H9 (cell line): Measurements from ENCODE around the gene HGF. TPM values are rescaled to one million over a fixed set of nuclear protein-coding genes. Genes with fewer than 3 reads are reported as not detected.

Experiments
- DNase-seq: peaks from one replicate; pipeline ENCODE4 v3.0.0-alpha.2; 2017
- H2AFZ ChIP-seq: one replicate; pipeline ENCODE4 v1.6.1; 2013; ENCODE audit warnings: mild to moderate bottlenecking, low read length, control low read depth, moderate library complexity
- H2AK5ac ChIP-seq: 2 replicates; pipeline ENCODE4 v1.6.1; 2013; ENCODE audit warnings: low read length, control low read depth, mixed read lengths; ENCODE audit not compliant: insufficient read length
- H2BK120ac ChIP-seq: one replicate; pipeline ENCODE4 v1.6.1; 2013; ENCODE audit warnings: low read depth, mild to moderate bottlenecking, low read length, control low read depth, inconsistent platforms; ENCODE audit not compliant: poor library complexity, severe bottlenecking
- H2BK12ac ChIP-seq: 2 replicates; pipeline ENCODE4 v1.6.1; 2013; ENCODE audit warnings: low read length, control low read depth, mixed read lengths, low read depth; ENCODE audit not compliant: insufficient read length
- H2BK15ac ChIP-seq: 2 replicates; pipeline ENCODE4 v1.6.1; 2013; ENCODE audit warnings: low read depth, low read length, control low read depth
- H2BK20ac ChIP-seq: one replicate; pipeline ENCODE4 v1.6.1; 2013; ENCODE audit warnings: low read depth, mild to moderate bottlenecking, low read length, control low read depth, inconsistent platforms; ENCODE audit not compliant: poor library complexity, severe bottlenecking
- H2BK5ac ChIP-seq: 2 replicates; pipeline ENCODE4 v1.6.1; 2013; ENCODE audit warnings: low read length, control low read depth, mixed read lengths; ENCODE audit not compliant: insufficient read length
- H3K14ac ChIP-seq: 2 replicates; pipeline ENCODE4 v1.6.1; 2013; ENCODE audit warnings: low read length, control low read depth; ENCODE audit not compliant: insufficient read depth
- H3K18ac ChIP-seq: 2 replicates; pipeline ENCODE4 v1.6.1; 2013; ENCODE audit warnings: low read depth, mild to moderate bottlenecking, mixed read lengths, low read length, control low read depth; ENCODE audit not compliant: insufficient read length
- H3K23ac ChIP-seq: 2 replicates; pipeline ENCODE4 v1.6.1; 2013; ENCODE audit warnings: low read length, control low read depth, mixed read lengths, low read depth; ENCODE audit not compliant: insufficient read length
- H3K23me2 ChIP-seq: 2 replicates; pipeline ENCODE4 v1.6.1; 2013; ENCODE audit warnings: low read depth, mild to moderate bottlenecking, mixed read lengths, low read length, control low read depth; ENCODE audit not compliant: insufficient read length, poor library complexity, severe bottlenecking
- H3K27ac ChIP-seq: 2 replicates; pipeline ENCODE4 v1.5.1; 2013; ENCODE audit warnings: low read length, control low read depth, mixed read lengths, low read depth; ENCODE audit not compliant: insufficient read length
- H3K27me3 ChIP-seq: 2 replicates; pipeline ENCODE4 v1.6.1; 2013; ENCODE audit warnings: low read length, control low read depth, inconsistent platforms; ENCODE audit not compliant: insufficient read depth
- H3K4ac ChIP-seq: 2 replicates; pipeline ENCODE4 v1.6.1; 2013; ENCODE audit warnings: low read depth, mild to moderate bottlenecking, control low read depth, inconsistent platforms, low read length, moderate library complexity
- H3K4me1 ChIP-seq: 2 replicates; pipeline ENCODE4 v1.6.1; 2013; ENCODE audit warnings: low read length, control low read depth, inconsistent platforms; ENCODE audit not compliant: insufficient read depth
- H3K4me2 ChIP-seq: 2 replicates; pipeline ENCODE4 v1.6.1; 2013; ENCODE audit warnings: low read length, control low read depth, mixed read lengths; ENCODE audit not compliant: insufficient read length, insufficient read depth
- H3K56ac ChIP-seq: 2 replicates; pipeline ENCODE4 v1.6.1; 2013; ENCODE audit warnings: low read depth, mild to moderate bottlenecking, mixed read lengths, low read length, control low read depth; ENCODE audit not compliant: insufficient read length
- H3K79me1 ChIP-seq: 2 replicates; pipeline ENCODE4 v1.6.1; 2013; ENCODE audit warnings: low read depth, mild to moderate bottlenecking, moderate library complexity, low read length, control low read depth, inconsistent platforms; ENCODE audit not compliant: insufficient read depth, poor library complexity, severe bottlenecking
- H3K79me2 ChIP-seq: 2 replicates; pipeline ENCODE4 v1.6.1; 2013; ENCODE audit warnings: low read length, control low read depth, inconsistent platforms; ENCODE audit not compliant: insufficient read depth
- H3K9ac ChIP-seq: 2 replicates; pipeline ENCODE4 v1.6.1; 2013; ENCODE audit warnings: low read length, control low read depth, mixed read lengths; ENCODE audit not compliant: insufficient read length; ENCODE audit errors: extremely low read depth
- H3K9me3 ChIP-seq: one replicate; pipeline ENCODE4 v1.6.1; 2013; ENCODE audit warnings: low read depth, low read length, inconsistent platforms; ENCODE audit not compliant: control insufficient read depth
- H3T11ph ChIP-seq: one replicate; pipeline ENCODE4 v1.6.1; 2013; ENCODE audit warnings: mild to moderate bottlenecking, low read length, control low read depth, inconsistent platforms
- H4K20me1 ChIP-seq: one replicate; pipeline ENCODE4 v1.6.1; 2013; ENCODE audit not compliant: control insufficient read depth, insufficient read length, insufficient read depth
- H4K5ac ChIP-seq: 2 replicates; pipeline ENCODE4 v1.6.1; 2013; ENCODE audit warnings: low read depth, mild to moderate bottlenecking, mixed read lengths, low read length, control low read depth; ENCODE audit not compliant: insufficient read length
- H4K8ac ChIP-seq: replicated peaks from 2 replicates; pipeline ENCODE4 v1.6.1; 2013; ENCODE audit warnings: low read length, control low read depth, mixed read lengths, low read depth; ENCODE audit not compliant: insufficient read length
- H4K91ac ChIP-seq: 2 replicates; pipeline ENCODE4 v1.6.1; 2013; ENCODE audit warnings: low read depth, mild to moderate bottlenecking, moderate library complexity, mixed read lengths, low read length, control low read depth; ENCODE audit not compliant: insufficient read length
- H3K27ac Mint-ChIP-seq, 3 experiments: 2 replicates in 2 of 3; 3 replicates in 1 of 3; pipeline ENCODE4 v1.8.0; 2020 to 2021; ENCODE audit warnings: mixed read lengths in 3 of 3, mild to moderate bottlenecking in 1 of 3, moderate library complexity in 1 of 3
- H3K27me3 Mint-ChIP-seq: 2 replicates; pipeline ENCODE4 v1.8.0; 2021; ENCODE audit warnings: low read depth, mild to moderate bottlenecking, moderate library complexity, mixed read lengths
- H3K36me3 Mint-ChIP-seq, 3 experiments: 2 replicates in 2 of 3; 3 replicates in 1 of 3; pipeline ENCODE4 v1.8.0; 2020 to 2021; ENCODE audit warnings: low read depth in 3 of 3, mixed read lengths in 3 of 3; ENCODE audit not compliant: insufficient read depth in 1 of 3
- H3K4me1 Mint-ChIP-seq, 2 experiments: 2 replicates each; pipeline ENCODE4 v1.8.0; 2020; ENCODE audit warnings: mixed read lengths in 2 of 2
- H3K4me3 Mint-ChIP-seq, 2 experiments: 2 replicates in 1 of 2; 3 replicates in 1 of 2; pipeline ENCODE4 v1.8.0; 2020 to 2021; ENCODE audit warnings: mild to moderate bottlenecking in 2 of 2, mixed read lengths in 2 of 2, moderate library complexity in 1 of 2
- H3K9me3 Mint-ChIP-seq, 2 experiments: 2 replicates in 1 of 2; 3 replicates in 1 of 2; pipeline ENCODE4 v1.8.0; 2020; ENCODE audit warnings: mild to moderate bottlenecking in 2 of 2, mixed read lengths in 2 of 2, moderate library complexity in 1 of 2
- WGBS: extraction: QIAGEN DNeasy Blood & Tissue Kit; methylation state at CpG from one replicate; pipeline ENCODE4 v1.1.7; 2013; ENCODE audit warnings: missing lambda C conversion rate, low lambda C conversion rate, mixed read lengths; ENCODE audit not compliant: insufficient read length; ENCODE audit errors: extremely low coverage; 5-methylcytosine and 5-hydroxymethylcytosine counted together
- total RNA-seq: library from RNA; stranded (reverse); gene quantifications from 2 replicates; pipeline ENCODE4 v1.2.1, GENCODE V29; 2021
- TF ChIP-seq, protein P1 (sequence below): fragments of 200-600 bp; sonication (generic); conservative IDR thresholded peaks from 3 replicates; pipeline ENCODE4 v1.8.0; 2021; ENCODE audit warnings: antibody characterized with exemption, mild to moderate bottlenecking

Gene HGF
- total RNA-seq, 1 experiment from 2014 or later, result 0.15 TPM

- Histone ChIP-seq H3K79me1 (no peaks in the 10 kb centered on the region), H3T11ph (no peak overlapping the region), H2BK15ac (no peak overlapping the region), H3K56ac (no peak overlapping the region), H3K4me2 (no peak overlapping the region), H3K18ac (no peak overlapping the region), H4K5ac (no peak overlapping the region), H2BK120ac (no peak overlapping the region), H3K27ac (no peak overlapping the region), H3K79me2 (no peaks in the 10 kb centered on the region), H2AFZ (no peak overlapping the region), H3K27me3 (no peaks in the 10 kb centered on the region), H3K4ac (no peak overlapping the region), H2BK20ac (no peak overlapping the region), H2BK5ac (no peak overlapping the region), H3K9me3 (no peaks in the 10 kb centered on the region), H2BK12ac (no peak overlapping the region), H3K4me1 (no peaks in the 10 kb centered on the region), H4K91ac (no peak overlapping the region), H2AK5ac (no peak overlapping the region), H4K20me1 (no peaks in the 10 kb centered on the region), H3K23me2 (no peaks in the 10 kb centered on the region), H3K14ac (no peak overlapping the region), H4K8ac (no peak overlapping the region), H3K23ac (no peak overlapping the region), H3K9ac (no peak overlapping the region)
- Mint-ChIP-seq H3K4me1 (peaks cover 4% of the 10 kb centered on the region in 2 experiments; a peak in 3 of 4 replicates), H3K27me3 (no peaks in the 10 kb centered on the region), H3K27ac (no peak overlapping the region), H3K9me3 (no peaks in the 10 kb centered on the region), H3K4me3 (no peak overlapping the region), H3K36me3 (no peaks in the 10 kb centered on the region)
- DNase-seq, result no peak
- TF ChIP-seq, protein P1, sequence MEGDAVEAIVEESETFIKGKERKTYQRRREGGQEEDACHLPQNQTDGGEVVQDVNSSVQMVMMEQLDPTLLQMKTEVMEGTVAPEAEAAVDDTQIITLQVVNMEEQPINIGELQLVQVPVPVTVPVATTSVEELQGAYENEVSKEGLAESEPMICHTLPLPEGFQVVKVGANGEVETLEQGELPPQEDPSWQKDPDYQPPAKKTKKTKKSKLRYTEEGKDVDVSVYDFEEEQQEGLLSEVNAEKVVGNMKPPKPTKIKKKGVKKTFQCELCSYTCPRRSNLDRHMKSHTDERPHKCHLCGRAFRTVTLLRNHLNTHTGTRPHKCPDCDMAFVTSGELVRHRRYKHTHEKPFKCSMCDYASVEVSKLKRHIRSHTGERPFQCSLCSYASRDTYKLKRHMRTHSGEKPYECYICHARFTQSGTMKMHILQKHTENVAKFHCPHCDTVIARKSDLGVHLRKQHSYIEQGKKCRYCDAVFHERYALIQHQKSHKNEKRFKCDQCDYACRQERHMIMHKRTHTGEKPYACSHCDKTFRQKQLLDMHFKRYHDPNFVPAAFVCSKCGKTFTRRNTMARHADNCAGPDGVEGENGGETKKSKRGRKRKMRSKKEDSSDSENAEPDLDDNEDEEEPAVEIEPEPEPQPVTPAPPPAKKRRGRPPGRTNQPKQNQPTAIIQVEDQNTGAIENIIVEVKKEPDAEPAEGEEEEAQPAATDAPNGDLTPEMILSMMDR, result no peak
- no CpG with 5 or more reads among the region's 5 CpGs for WGBS
Measured at GRCh38 chr7:81803267-81803666, 33.4 kb upstream of the HGF start.
